Stimulated activated CD4-positive, alpha-beta T cell treated with anti-CD3 and anti-CD28 coated beads, Interleukin-1b, Interleukin-23, amount 100 ng/mL, for 24 hours (primary cell): ENCODE measurements around the gene SHF.

Experiments
- DNase-seq, 4 experiments: peaks; one replicate each; pipeline ENCODE4 v3.0.0-alpha.2; 2020; ENCODE audit warnings: low read depth in 4 of 4, low spot score in 1 of 4

SHF gene

DNA sequence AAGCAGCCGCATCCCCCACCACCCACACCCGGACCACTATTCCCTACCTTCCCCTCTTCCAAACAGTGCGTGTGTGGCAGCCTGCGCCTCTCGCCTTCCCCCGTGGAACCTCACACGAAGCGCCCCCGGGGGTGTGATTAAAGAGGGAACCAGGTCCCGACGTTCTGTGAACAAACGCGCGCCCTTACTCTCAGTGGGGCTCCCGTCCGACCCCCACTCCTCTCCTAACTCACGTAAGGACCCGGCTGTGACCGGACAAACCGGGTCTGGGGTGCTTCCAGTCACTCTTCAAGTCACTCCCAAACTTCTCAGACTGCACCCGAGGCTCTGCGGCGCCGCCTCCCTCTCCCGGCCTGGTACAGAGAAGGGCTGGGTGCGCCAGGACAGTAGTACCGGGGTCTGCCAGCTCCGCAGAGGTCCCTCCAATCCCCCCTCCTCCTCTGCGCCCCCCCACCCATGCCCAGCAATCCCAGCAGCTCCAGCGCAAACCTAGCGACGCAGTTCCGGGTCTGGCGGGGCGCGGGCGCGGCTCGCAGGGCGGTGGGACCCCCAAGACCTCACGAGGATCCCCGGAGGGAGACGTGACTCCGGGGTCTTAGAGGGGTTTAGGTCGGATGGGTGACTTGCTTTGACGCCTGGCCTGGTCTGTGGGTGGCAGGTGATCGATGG lies 58.7 kb downstream of the SHF start:
- no peak for DNase-seq

DNA sequence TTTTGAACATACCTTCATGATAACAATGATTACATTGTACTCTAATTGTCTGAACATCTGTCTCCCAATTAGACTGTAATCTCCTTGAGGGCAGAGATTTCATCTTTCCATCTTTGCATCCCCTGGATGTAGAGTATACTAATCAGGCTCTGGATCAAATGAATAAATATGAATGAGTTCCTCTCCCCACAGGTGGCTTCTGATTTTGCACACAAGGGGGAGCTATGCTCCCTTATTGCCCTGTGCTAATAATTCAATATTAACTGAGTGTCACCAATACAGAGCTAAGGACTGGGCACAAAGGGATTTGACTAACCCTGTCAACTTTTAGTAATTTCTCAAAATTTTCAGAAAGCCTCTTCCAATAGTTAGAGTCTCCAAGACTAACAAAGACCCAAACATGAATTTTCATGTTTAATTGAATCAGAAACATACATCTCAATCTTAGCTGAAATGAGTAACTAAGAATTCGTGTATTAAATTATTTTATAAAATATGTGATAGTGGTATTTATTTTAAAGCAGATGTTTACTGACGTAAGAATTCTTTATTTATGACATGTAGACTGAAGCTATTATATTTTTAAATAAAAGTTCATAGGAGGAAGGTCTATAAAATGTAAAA lies 61.1 kb downstream of the SHF start:
- DNase-seq: no peak

DNA sequence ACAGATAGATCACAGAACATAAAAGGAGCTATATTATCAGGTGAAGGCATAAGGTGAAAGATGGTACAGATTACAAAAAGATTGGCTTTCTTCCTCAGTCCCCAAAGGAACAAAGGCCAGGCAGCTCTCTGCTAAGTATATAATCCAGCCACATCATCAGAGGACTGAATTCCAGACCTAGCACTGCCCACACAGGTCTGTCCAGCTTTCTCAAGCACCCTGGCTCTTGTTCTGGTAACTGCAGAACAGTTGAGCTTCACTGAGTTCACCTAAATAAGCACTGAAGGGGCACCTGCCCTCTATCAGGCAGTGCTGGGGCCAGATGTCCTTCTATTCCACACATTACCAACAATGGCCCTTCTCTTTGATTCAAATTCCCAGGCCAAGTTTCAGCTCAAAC lies 64.4 kb downstream of the SHF start:
- DNase-seq: no peak

DNA sequence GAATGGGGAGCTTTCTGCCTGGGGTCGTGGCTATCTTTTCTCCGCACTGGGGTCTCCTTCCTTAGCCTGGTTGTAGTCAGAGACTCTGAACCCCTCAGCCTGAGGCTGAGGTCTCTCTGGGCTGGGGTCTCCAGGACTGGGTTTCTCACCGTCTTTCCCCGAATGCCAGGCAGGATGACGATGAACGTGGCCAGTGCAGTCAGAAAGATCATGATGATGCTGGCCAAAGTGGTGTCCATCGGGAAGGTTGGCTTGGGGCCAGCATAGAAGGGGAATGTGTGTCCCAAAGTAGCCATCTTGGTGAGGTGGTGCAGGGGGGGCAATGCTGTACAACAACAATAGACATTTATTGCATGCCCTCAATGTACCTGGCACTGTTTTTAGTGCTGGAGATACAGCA lies 65.0 kb downstream of the SHF start:
- DNase-seq: no peak

DNA sequence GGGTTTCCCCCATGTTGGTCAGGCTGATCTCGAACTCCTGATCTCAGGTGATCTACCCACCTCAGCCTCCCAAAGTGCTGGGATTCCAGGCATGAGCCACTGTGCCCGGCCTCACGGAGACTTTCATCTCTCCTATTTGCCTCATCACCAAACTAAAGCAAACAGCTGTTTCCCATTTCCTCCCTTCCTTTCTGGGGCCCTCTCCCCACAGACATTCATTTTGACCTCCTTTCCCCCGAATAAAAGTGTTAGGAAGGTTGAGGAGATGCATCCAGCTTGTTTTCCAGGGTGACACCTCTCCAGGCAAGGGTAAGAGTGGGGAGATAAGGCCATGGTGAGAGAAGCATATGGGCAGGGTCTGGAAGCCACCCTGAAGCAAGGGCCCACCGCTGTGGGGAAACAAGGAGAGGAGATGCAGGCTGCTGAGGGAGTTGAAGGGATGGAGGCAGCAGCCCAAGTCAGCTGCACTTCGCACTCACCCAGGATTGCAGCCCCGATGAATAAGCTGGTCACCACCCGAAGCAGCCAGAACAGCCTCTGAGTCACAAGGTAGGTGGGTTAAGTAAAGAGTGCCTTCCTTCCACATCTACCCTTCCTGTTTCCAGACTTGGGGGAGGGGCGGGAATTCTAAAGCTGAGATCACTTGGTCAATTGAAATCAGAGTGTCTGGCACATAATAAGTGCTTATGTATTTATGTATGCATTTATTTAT lies 65.9 kb downstream of the SHF start:
- no peak for DNase-seq

DNA sequence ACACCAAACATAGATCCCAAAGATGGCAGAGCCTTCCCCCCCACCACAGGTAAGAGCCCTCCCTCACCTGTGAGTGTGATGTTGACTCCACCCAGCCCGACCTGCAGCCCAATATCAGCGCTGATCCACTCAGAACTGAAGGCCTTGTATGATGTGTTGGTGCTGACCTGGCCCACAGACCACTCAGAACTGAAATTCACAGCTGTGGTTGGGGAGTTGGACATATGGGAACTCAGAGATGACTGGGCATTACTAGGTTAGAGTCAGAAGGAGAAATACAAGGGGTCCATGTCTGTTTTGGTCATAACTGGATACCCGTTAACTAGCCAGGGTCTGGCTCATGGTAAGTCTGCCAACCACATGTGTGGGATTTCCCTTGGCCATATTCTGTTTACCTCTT lies 66.7 kb downstream of the SHF start:
- no peak for DNase-seq

DNA sequence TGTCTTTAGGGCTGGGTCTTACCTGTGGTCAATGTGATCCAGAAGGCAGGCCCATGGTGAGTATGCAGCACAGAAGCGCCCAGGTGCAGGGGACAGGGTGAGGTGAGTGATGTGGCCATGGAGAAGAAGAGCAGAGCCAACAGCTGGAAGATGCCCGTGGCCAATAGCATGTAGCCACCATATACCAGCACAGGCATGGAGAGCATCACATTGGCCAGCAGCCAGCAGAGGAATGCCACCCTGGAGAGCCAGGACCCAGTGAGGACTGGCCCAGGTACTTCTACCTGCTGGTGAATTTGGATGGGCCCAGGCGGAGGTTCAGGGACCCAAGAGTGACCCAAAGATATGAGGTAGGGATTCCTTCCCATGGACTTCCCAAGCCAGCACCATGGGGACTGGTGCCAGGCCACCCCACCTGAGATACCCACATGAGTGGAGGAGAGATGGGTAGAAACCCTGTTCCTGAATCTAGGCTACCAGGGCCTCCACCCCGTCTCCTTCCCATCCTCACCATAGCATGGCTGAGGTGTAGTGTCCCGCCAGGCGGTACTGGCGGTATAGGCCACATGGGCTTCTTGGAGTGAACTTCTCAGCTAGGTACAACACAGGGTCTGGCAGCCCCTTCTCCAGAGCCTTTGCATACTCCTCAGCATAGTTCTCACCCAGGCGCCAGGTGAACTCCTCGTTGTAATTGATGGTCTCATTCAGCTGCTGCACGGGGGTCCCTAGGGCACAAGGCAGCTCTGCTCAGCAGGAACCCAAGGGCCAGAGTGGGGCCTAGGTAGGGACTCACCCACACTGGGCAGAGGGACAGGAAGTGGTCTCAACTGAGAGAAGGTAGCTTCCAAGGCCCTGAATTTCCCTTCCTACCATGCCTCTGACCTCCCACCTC lies 67.4 kb downstream of the SHF start:
- DNase-seq: no peak

DNA sequence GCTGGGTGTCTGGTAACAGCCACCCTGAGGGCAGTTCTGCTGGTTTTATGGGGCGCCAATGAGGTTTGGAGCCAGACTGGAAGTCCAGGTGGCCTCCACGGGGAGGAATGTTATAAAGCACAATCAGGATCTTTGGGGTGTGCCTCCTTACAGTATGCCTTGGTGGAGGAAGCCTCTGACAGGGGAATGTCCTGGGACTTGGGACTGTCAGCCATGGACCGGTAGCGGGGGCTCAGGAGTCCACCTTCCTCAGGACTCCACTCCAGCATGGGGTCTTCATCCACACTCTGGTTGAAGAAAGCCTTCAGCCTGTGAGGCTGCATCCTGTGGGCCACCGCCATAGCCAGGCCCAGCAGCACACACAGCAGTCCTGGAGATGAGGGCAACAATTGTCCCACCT lies 68.8 kb downstream of the SHF start:
- no peak for DNase-seq

DNA sequence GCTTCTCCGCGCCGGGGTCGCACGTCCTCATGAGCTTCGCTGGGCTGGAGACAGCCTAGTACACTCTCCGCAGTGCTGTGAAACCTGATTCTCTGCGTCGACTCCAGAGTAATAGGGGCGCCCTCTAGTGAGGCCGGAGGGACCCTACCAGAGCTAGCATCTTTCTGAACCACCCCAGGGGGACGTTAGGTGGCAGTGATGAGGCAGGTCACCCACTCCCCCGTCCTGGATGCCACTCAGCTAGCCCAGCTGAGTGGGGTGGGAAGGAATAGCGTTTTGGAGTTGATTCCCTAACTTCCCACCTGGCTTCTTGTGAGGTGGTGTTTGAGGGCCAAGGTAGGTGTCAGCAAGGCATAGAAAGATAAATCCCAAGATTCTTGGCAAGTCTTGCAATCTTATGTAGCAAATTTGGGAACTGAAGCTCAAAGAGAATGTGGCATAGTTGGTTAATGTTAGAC lies 69.6 kb downstream of the SHF start:
- DNase-seq: peak; percentile 60 to 76 (median 73)

DNA sequence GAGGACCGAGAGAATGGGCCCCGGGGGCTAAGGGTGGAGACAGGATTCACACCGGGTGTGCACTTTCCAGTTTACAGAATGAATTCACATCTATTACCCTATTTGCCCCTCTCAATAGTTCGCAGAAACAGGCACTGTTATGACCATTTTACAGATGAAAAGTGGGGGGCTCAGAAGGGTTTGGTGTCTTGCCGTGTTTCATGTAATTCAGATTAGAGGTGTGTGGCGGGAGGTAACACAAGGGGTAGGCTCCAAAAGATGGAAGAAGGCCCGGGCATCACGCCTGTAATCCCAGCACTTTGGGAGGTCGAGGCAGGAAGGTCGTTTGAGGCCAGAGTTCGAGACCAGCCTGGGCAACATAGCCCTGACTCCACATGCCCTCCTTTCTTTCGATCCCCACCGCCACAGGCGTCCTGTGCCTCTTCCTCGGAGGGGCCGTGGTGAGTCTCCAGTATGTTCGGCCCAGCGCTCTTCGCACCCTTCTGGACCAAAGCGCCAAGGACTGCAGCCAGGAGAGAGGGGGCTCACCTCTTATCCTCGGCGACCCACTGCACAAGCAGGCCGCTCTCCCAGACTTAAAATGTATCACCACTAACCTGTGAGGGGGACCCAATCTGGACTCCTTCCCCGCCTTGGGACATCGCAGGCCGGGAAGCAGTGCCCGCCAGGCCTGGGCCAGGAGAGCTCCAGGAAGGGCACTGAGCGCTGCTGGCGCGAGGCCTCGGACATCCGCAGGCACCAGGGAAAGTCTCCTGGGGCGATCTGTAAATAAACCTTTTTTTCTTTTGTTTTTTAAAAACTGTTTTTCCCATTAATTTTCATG lies 70.2 kb downstream of the SHF start:
- DNase-seq: no peak
